ENCODE data around the gene SKAP1.

The SKAP1 gene

DNA sequence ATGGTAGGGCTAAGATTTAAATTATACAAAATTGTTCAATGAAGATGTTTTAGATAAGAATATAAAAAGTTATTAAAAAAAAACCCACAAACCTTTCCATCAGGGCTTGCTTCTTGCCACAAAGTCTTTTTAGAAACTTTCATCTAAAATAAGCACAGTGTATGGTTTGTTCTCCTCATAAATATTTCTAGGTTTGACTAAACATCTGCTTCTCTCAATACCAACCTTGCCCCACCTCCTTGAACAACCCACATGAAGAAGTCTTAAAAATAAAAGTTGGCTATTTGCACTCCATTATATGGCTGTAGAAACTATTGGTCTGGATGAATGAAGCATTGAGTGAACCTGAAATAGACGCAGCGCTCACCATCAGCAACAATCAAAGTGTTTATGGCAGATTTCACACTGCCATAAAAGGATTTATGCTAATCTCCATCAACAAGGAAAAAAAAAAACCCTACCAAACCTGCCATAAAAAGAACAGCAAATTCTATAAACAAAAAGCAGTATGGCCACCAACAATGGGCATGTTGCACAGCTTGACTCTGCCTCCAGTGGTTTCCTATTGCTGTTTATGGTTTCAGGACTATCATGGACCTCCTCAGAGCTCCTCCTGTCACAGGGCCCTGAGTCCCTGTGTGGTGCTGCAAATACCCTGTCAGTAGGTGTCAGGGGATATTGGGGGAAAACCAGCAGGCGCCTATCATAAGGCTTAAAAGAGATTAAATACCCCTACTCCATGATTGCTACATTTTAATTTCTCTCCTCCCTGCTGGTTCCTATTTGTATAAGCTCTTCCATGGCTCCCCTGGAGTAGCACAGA lies 284.8 kb downstream of the SKAP1 start:
- no peak for DNase-seq (ENCODE audit: low read depth, low spot score)
- in situ Hi-C loops (cut with HindIII; ENCODE audit: low sequenced_read_pairs): no loop called here
- no peak overlapping the region for H3K4me3 ChIP-seq (ENCODE audit: low read depth, low read length)
- TF ChIP-seq, protein P1, sequence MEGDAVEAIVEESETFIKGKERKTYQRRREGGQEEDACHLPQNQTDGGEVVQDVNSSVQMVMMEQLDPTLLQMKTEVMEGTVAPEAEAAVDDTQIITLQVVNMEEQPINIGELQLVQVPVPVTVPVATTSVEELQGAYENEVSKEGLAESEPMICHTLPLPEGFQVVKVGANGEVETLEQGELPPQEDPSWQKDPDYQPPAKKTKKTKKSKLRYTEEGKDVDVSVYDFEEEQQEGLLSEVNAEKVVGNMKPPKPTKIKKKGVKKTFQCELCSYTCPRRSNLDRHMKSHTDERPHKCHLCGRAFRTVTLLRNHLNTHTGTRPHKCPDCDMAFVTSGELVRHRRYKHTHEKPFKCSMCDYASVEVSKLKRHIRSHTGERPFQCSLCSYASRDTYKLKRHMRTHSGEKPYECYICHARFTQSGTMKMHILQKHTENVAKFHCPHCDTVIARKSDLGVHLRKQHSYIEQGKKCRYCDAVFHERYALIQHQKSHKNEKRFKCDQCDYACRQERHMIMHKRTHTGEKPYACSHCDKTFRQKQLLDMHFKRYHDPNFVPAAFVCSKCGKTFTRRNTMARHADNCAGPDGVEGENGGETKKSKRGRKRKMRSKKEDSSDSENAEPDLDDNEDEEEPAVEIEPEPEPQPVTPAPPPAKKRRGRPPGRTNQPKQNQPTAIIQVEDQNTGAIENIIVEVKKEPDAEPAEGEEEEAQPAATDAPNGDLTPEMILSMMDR (IDR thresholded peaks at IDR 0.05; ENCODE audit: low read depth, low read length): no peak

DNA sequence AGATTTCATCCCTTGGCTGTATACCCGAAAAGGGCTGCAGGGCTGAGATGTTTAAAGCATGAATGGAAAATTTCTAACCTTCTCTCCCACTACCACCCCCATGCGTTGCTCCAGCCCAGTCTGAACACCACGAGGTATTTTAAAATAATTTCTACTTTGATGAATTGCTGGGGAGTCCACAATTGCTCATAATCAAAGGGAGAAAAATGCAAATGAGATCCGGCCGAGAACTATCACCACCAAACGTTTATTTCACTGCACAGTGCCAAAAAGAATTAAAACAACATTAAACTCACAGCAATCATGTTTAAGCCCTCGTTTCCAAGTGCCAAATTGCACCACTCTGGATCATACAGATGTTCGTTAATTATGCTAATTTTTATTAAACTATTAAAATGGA lies 285.8 kb downstream of the SKAP1 start:
- DNase-seq (ENCODE audit: low read depth, low spot score): no peak
- no peak overlapping the region for H3K4me3 ChIP-seq (ENCODE audit: low read depth, low read length)
- TF ChIP-seq, protein P1 (IDR thresholded peaks at IDR 0.05; ENCODE audit: low read depth, low read length): no peak
- in situ Hi-C loops (cut with HindIII; ENCODE audit: low sequenced_read_pairs): no loop called here

DNA sequence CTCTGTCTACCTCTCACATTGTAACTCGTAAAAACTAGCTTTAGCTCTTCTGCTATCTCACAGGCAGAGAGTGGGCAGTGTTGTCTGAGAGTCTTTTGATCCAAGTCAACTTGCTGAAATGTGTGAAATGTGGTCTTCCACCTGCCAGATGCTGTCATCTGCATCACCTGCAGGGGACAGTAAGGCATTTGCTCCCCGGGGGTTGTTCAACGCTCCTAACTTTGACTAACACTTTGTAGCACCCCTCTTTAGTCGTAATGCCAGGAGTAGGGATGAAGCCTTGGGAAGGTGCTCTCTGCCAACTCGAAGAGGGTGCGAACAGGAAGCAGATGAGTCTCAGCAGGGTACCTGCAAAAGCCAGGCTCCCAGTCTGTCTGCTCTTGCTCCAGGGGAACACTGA lies 286.4 kb downstream of the SKAP1 start:
- TF ChIP-seq, protein P1 (IDR thresholded peaks at IDR 0.05; ENCODE audit: low read depth, low read length): no peak
- DNase-seq (ENCODE audit: low read depth, low spot score): no peak
- in situ Hi-C loops (cut with HindIII; ENCODE audit: low sequenced_read_pairs): no loop called here

DNA sequence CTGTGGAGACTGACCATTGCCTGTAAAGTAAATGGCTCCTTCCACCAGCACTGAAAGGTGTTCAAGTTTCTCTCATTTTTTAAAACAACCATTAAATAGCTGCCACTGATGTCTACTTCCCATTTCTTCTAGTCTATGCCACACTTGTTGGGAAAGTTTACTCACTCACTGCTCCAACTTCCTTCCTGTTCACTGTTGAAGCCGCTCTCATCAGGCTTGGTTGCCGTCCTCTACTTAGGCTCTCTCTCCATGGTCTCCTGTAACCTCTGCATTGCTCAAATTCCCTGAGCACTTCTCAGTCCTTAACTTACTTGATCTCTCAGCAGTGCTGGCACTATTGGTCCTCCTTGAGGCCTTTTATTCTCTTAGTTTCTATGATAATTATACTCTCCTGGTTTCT lies 290.1 kb downstream of the SKAP1 start:
- in situ Hi-C loops (cut with HindIII; ENCODE audit: low sequenced_read_pairs): no loop called here
- TF ChIP-seq, protein P1 (IDR thresholded peaks at IDR 0.05; ENCODE audit: low read depth, low read length): no peak
- DNase-seq (ENCODE audit: low read depth, low spot score): no peak
- no peak overlapping the region for H3K4me3 ChIP-seq (ENCODE audit: low read depth, low read length)

More for the DNA sequence above, 286.4 kb downstream of the SKAP1 start:
- no peak overlapping the region for H3K4me3 ChIP-seq (ENCODE audit: low read depth, low read length)

DNA sequence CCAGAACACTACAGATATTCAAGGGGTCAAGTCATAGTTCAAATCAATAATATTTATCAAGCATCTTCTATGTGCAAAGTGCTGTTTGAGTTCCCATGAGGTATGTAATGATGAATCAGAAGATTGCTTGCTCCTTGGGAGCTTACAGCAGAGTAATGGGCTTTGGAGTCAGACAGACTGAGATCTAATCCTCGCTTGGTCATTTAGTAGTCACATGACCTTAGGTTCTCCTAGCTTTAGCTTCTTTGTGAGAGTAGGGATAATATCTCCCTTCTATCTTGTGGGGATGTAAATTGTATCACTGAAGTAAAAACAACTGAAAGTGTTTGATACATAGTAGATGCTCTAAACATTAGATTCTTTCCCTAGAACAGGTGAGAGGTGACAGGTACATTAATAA lies 292.4 kb downstream of the SKAP1 start:
- no peak for DNase-seq (ENCODE audit: low read depth, low spot score)
- in situ Hi-C loops (cut with HindIII; ENCODE audit: low sequenced_read_pairs): no loop called here
- H3K4me3 ChIP-seq (ENCODE audit: low read depth, low read length): no peak overlapping the region
- TF ChIP-seq, protein P1 (IDR thresholded peaks at IDR 0.05; ENCODE audit: low read depth, low read length): no peak

DNA sequence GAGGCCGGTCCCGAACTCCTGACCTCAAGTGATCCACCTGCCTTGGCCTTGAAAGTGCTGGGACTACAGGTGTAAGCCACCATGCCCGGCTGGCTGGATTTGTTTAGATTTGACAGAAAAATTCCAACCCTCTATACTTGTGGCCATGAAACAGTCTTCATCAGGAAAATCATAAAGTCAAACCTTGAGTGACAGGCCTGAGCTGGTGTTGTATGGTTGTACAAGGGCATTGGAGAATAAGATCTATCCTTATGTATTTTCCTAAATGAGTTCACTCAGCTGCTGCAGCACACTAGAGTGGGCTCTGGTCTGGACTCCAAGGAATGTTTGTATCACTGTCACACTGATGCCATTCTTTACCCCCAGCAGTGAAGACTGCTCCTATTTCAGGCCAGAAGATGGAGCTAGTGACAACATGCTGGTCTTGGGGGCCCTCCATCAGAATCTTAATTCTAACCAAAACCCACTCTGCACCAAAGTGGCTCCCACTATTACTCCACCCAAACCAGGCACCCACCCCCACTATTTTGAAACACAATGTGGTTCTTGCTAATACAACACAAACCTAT lies 295.0 kb downstream of the SKAP1 start:
- TF ChIP-seq, protein P1 (IDR thresholded peaks at IDR 0.05; ENCODE audit: low read depth, low read length): peak; percentile 25
- DNase-seq (ENCODE audit: low read depth, low spot score): no peak
- no peak overlapping the region for H3K4me3 ChIP-seq (ENCODE audit: low read depth, low read length)
- in situ Hi-C loops (cut with HindIII; ENCODE audit: low sequenced_read_pairs): no loop called here

Measured in astrocyte of the spinal cord (primary cell).